OCI-LY1 (cell line): ENCODE results near the gene ITK.

Experiments
- CTCF ChIP-seq: fragments of 200-600 bp; sonication (generic), shearing (Covaris generic); IDR thresholded peaks from 2 replicates; pipeline ENCODE4 v1.5.1; 2017; ENCODE audit warnings: mild to moderate bottlenecking, antibody characterized with exemption, low read length, moderate library complexity, mixed read lengths
- EZH2 ChIP-seq: fragments of 200-600 bp; sonication (generic), shearing (Covaris generic); IDR thresholded peaks from 2 replicates; pipeline ENCODE4 v1.8.0; 2017; ENCODE audit warnings: borderline replicate concordance, mixed run types, mild to moderate bottlenecking, antibody characterized with exemption, low read length, moderate library complexity, mixed read lengths

GRCh38 chr5:157132281-157132612 is 48.4 kb upstream of the ITK start:
- TF ChIP-seq CTCF (no peak), EZH2 (no peak)
